KMS-11 (cell line): ENCODE data around the gene MED13L.

Experiments used
- H2AFZ ChIP-seq: fragments of 200-600 bp; sonication (generic); 2 replicates; pipeline ENCODE4 v1.6.1; 2016; ENCODE audit warnings: antibody characterized with exemption, mixed run types, low read depth
- H3K27ac ChIP-seq: fragments of 200-600 bp; sonication (generic); 2 replicates; pipeline ENCODE4 v1.6.1; 2016; ENCODE audit warnings: mild to moderate bottlenecking, mixed run types
- H3K27me3 ChIP-seq: fragments of 200-600 bp; sonication (generic); 2 replicates; pipeline ENCODE4 v1.6.1; 2017; ENCODE audit warnings: mild to moderate bottlenecking, low read depth, mixed run types, moderate library complexity; ENCODE audit not compliant: insufficient read depth
- H3K36me3 ChIP-seq: fragments of 200-600 bp; sonication (generic); 2 replicates; pipeline ENCODE4 v1.6.1; 2017; ENCODE audit warnings: mild to moderate bottlenecking, mixed run types; ENCODE audit not compliant: insufficient read depth
- H3K4me1 ChIP-seq: fragments of 200-600 bp; sonication (generic); 2 replicates; pipeline ENCODE4 v1.6.1; 2016; ENCODE audit warnings: mild to moderate bottlenecking, low read depth, mixed run types; ENCODE audit not compliant: poor library complexity, severe bottlenecking
- H3K4me2 ChIP-seq: fragments of 200-600 bp; sonication (generic); 2 replicates; pipeline ENCODE4 v1.7.0; 2016; ENCODE audit warnings: mild to moderate bottlenecking, mixed run types
- H3K4me3 ChIP-seq: fragments of 200-600 bp; sonication (generic); IDR thresholded peaks from 2 replicates; pipeline ENCODE4 v1.6.1; 2017; ENCODE audit warnings: low read depth, low read length, mixed read lengths; ENCODE audit not compliant: insufficient read depth
- H3K79me2 ChIP-seq: fragments of 200-600 bp; sonication (generic); 2 replicates; pipeline ENCODE4 v1.6.1; 2016; ENCODE audit warnings: low read depth, mixed run types; ENCODE audit not compliant: insufficient read depth
- H3K9ac ChIP-seq: fragments of 200-600 bp; sonication (generic); 2 replicates; pipeline ENCODE4 v1.6.1; 2016; ENCODE audit warnings: mild to moderate bottlenecking, mixed run types
- H4K20me1 ChIP-seq: fragments of 200-600 bp; sonication (generic); 2 replicates; pipeline ENCODE4 v1.6.1; 2016; ENCODE audit warnings: mild to moderate bottlenecking, mixed run types; ENCODE audit not compliant: insufficient read depth
- TF ChIP-seq, protein P1 (sequence below): fragments of 200-600 bp; sonication (generic); conservative IDR thresholded peaks from 2 replicates; pipeline ENCODE4 v1.6.1; 2017; ENCODE audit warnings: low read depth, mild to moderate bottlenecking, antibody characterized with exemption, low read length, moderate library complexity, mixed read lengths

Gene MED13L

DNA sequence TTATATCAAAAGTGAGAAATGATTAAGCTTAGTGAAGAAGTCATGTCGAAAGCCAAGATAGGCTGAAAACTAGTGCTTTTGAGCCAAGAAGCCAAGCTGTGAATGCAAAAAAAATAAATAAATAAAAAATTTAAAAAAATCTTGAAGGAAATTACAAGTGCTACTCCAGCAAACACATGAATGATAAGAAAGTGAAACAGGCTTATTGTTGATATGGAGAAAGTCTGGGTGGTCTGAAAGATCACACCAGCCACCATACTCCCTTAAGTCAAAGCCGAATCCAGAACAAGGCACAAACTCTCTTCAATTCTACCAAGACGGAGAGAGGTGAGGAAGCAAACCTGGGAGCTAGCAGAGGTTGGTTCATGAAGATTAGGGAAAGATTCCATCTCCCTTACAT is 49.7 kb downstream of the MED13L start:
- no peaks in the 10 kb centered on the region for H3K4me1 ChIP-seq
- no peak overlapping the region for H3K9ac ChIP-seq
- TF ChIP-seq, protein P1, sequence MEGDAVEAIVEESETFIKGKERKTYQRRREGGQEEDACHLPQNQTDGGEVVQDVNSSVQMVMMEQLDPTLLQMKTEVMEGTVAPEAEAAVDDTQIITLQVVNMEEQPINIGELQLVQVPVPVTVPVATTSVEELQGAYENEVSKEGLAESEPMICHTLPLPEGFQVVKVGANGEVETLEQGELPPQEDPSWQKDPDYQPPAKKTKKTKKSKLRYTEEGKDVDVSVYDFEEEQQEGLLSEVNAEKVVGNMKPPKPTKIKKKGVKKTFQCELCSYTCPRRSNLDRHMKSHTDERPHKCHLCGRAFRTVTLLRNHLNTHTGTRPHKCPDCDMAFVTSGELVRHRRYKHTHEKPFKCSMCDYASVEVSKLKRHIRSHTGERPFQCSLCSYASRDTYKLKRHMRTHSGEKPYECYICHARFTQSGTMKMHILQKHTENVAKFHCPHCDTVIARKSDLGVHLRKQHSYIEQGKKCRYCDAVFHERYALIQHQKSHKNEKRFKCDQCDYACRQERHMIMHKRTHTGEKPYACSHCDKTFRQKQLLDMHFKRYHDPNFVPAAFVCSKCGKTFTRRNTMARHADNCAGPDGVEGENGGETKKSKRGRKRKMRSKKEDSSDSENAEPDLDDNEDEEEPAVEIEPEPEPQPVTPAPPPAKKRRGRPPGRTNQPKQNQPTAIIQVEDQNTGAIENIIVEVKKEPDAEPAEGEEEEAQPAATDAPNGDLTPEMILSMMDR = no peak
- no peaks in the 10 kb centered on the region for H3K27me3 ChIP-seq
- peaks cover 3% of the 10 kb centered on the region; the same call in 1 of the 2 replicates for H4K20me1 ChIP-seq
- no peak overlapping the region for H3K4me2 ChIP-seq
- peaks cover 9% of the 10 kb centered on the region; the same call in 1 of the 2 replicates for H3K79me2 ChIP-seq
- H3K36me3 ChIP-seq = no peaks in the 10 kb centered on the region
- H2AFZ ChIP-seq = no peak overlapping the region
- H3K27ac ChIP-seq = no peak overlapping the region
- no peak overlapping the region for H3K4me3 ChIP-seq

DNA sequence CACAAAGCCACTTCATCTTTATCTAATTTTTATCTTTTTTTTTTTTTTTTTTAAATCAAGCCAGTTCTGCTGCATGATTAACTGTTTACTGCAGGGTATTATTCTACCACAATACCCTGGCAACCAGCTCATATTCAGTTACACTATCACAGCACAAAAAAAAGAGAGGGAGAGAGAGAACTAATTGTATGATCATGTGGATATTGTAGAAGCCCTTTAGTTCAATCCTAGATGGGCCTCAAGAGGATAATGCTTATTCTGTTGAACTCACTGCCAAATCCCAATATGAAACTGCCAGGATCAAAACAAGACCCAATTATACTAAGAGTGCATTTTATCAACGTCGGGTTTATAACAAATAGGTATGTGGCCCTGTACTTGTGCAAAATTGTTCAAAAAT is 51.5 kb downstream of the MED13L start:
- H3K9ac ChIP-seq = no peak overlapping the region
- no peak overlapping the region for H2AFZ ChIP-seq
- no peaks in the 10 kb centered on the region for H3K4me1 ChIP-seq
- TF ChIP-seq, protein P1 = no peak
- H3K36me3 ChIP-seq = no peaks in the 10 kb centered on the region
- H3K27ac ChIP-seq = no peak overlapping the region
- 0 out of 2 replicates have a peak, but pooled peaks cover under 1% of the 10 kb centered on the region for H4K20me1 ChIP-seq
- H3K4me2 ChIP-seq = no peak overlapping the region
- peaks cover 20% of the 10 kb centered on the region; the same call in 1 of the 2 replicates for H3K79me2 ChIP-seq
- no peaks in the 10 kb centered on the region for H3K27me3 ChIP-seq
- H3K4me3 ChIP-seq = no peak overlapping the region

DNA sequence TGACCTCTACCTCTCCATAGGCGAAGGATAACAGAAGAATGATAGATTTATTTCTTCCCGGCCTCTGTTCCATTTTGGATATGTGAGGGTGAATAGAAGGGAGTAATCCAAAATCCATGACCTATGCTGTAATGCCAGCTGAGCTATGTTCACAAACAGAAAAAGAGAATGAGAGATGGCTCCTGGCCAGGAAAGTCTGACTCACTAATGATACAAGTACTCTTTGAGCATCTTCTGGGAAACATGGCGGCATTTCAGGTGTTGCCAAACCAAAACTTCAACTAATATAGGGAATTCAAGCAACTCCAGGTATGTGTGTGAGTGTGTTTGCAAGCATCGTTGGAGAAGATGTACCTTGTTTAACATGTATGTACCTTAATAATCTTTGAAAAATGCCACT is 55.1 kb downstream of the MED13L start:
- H3K27ac ChIP-seq = no peak overlapping the region
- no peak overlapping the region for H3K4me3 ChIP-seq
- H3K27me3 ChIP-seq = no peaks in the 10 kb centered on the region
- H3K4me1 ChIP-seq = no peaks in the 10 kb centered on the region
- H3K4me2 ChIP-seq = no peak overlapping the region
- no peak overlapping the region for H3K9ac ChIP-seq
- H2AFZ ChIP-seq = no peak overlapping the region
- no peaks in the 10 kb centered on the region for H3K36me3 ChIP-seq
- no peaks in the 10 kb centered on the region for H4K20me1 ChIP-seq
- peaks cover 39% of the 10 kb centered on the region; the same call in 1 of the 2 replicates for H3K79me2 ChIP-seq
- TF ChIP-seq, protein P1 = no peak

DNA sequence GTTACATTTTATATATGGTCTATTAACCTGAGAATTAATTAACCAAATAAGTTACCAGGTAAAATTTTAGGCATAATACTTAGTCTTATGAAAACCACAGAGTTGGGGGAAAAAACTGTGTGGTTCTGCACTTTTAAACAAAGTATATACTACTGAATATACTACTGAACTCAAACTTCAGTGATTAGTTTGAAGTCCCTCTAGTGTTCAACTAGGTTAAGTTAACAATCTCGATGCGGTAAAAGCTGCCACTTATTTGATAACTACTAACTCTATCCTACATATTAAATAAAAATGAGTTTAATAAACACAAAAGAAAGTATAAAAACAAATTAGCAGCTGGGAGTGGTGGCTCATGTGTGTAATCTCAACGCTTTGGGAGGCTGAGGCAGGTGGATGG is 56.7 kb downstream of the MED13L start:
- no peaks in the 10 kb centered on the region for H3K27me3 ChIP-seq
- H3K4me1 ChIP-seq = no peaks in the 10 kb centered on the region
- H3K36me3 ChIP-seq = no peaks in the 10 kb centered on the region
- H3K4me2 ChIP-seq = no peak overlapping the region
- peaks cover 42% of the 10 kb centered on the region; the same call in 1 of the 2 replicates for H3K79me2 ChIP-seq
- no peak overlapping the region for H2AFZ ChIP-seq
- no peak overlapping the region for H3K9ac ChIP-seq
- H3K27ac ChIP-seq = no peak overlapping the region
- TF ChIP-seq, protein P1 = no peak
- H3K4me3 ChIP-seq = no peak overlapping the region
- H4K20me1 ChIP-seq = no peaks in the 10 kb centered on the region
